GM21447 (cell line): Measurements from ENCODE around the gene SLC6A12.
"Not testable (repeated sequence)": the region's sequence is repeated elsewhere in the genome, so short reads cannot be mapped to it uniquely, and the experiment has no call there.

ENCODE experiments used
- ATAC-seq: cut with Tn5 transposase; IDR thresholded peaks from one replicate; pipeline ENCODE4 v1.9.1; 2021; ENCODE audit not compliant: unreplicated experiment

Gene SLC6A12

GRCh38 chr12:235967-236366 lies 22.0 kb upstream of the SLC6A12 start:
- ATAC-seq: not testable (repeated sequence)

- no peak for ATAC-seq
Observed at GRCh38 chr12:234891-235415, 21.0 kb upstream of the SLC6A12 start.

- no peak for ATAC-seq
Observed at GRCh38 chr12:234019-234418, 20.1 kb upstream of the SLC6A12 start.

- ATAC-seq: no peak
Observed at GRCh38 chr12:233615-233968, 19.6 kb upstream of the SLC6A12 start.

- ATAC-seq: no peak
Observed at GRCh38 chr12:232731-233614, 19.0 kb upstream of the SLC6A12 start.

- no peak for ATAC-seq
Observed at GRCh38 chr12:230925-231671, 17.1 kb upstream of the SLC6A12 start.

- ATAC-seq: no peak
Observed at GRCh38 chr12:229441-230191, 15.7 kb upstream of the SLC6A12 start.

- ATAC-seq: no peak
Observed at GRCh38 chr12:228846-229200, 14.9 kb upstream of the SLC6A12 start.

- ATAC-seq: no peak
Observed at GRCh38 chr12:227923-228845, 14.2 kb upstream of the SLC6A12 start.

GRCh38 chr12:227286-227915 lies 13.4 kb upstream of the SLC6A12 start:
- no peak for ATAC-seq

- ATAC-seq: no peak
Observed at GRCh38 chr12:226401-226800, 12.4 kb upstream of the SLC6A12 start.

GRCh38 chr12:225012-225411 lies 11.1 kb upstream of the SLC6A12 start:
- no peak for ATAC-seq

GRCh38 chr12:224330-224729 lies 10.4 kb upstream of the SLC6A12 start:
- no peak for ATAC-seq

- ATAC-seq: no peak
Observed at GRCh38 chr12:223841-224240, 9.9 kb upstream of the SLC6A12 start.

GRCh38 chr12:221736-222135 lies 7.8 kb upstream of the SLC6A12 start:
- ATAC-seq: no peak

- ATAC-seq: no peak
Observed at GRCh38 chr12:220946-221550, 7.1 kb upstream of the SLC6A12 start.

GRCh38 chr12:220491-220890 lies 6.5 kb upstream of the SLC6A12 start:
- ATAC-seq: no peak

- peak; percentile 82 for ATAC-seq
Observed at GRCh38 chr12:219891-220352, 6.0 kb upstream of the SLC6A12 start.
